VCaP (cell line): ENCODE measurements around the gene NPC1.

Experiments used
- H3K27ac ChIP-seq: fragments of 450-650 bp; 2 replicates; pipeline ENCODE4 v1.5.1; 2017
- TF ChIP-seq, protein P1 (sequence below): fragments of 450-650 bp; conservative IDR thresholded peaks from 2 replicates; pipeline ENCODE4 v1.5.1; 2017; ENCODE audit warnings: mild to moderate bottlenecking, moderate library complexity

The NPC1 gene

GRCh38 chr18:23556145-23556780 is 30.0 kb downstream of the NPC1 start:
- TF ChIP-seq, protein P1, sequence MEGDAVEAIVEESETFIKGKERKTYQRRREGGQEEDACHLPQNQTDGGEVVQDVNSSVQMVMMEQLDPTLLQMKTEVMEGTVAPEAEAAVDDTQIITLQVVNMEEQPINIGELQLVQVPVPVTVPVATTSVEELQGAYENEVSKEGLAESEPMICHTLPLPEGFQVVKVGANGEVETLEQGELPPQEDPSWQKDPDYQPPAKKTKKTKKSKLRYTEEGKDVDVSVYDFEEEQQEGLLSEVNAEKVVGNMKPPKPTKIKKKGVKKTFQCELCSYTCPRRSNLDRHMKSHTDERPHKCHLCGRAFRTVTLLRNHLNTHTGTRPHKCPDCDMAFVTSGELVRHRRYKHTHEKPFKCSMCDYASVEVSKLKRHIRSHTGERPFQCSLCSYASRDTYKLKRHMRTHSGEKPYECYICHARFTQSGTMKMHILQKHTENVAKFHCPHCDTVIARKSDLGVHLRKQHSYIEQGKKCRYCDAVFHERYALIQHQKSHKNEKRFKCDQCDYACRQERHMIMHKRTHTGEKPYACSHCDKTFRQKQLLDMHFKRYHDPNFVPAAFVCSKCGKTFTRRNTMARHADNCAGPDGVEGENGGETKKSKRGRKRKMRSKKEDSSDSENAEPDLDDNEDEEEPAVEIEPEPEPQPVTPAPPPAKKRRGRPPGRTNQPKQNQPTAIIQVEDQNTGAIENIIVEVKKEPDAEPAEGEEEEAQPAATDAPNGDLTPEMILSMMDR: no peak
- H3K27ac ChIP-seq: no peak overlapping the region

DNA sequence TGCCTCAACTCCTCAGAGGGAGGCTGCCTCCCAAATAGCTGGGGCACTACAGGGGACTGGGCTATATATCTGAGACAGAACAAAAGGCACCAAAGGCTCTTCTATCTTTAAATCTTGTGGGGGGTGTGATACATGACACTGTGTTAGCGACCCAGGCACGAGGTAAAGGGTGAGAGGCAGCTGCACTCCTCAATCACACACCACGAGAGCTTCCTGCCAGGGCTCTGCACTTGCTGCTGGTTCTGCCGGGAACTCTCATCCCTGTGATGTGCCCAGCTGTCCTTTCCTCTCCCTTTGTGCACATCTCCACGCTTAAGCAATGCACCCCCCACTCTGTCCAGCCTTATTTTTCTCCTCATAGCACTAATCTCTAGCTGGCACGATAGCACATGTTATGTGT is 32.4 kb downstream of the NPC1 start:
- TF ChIP-seq, protein P1: no peak
- no peak overlapping the region for H3K27ac ChIP-seq

GRCh38 chr18:23552505-23552904 is 33.8 kb downstream of the NPC1 start:
- H3K27ac ChIP-seq: no peak overlapping the region
- TF ChIP-seq, protein P1: no peak

- TF ChIP-seq, protein P1: no peak
- H3K27ac ChIP-seq: peak overlapping the region; percentile 46; the same call in 1 of the 2 replicates
These were observed 34.3 kb downstream of the NPC1 start for GRCh38 chr18:23551978-23552377.

- peak overlapping the region; percentile 46 for H3K27ac ChIP-seq
These were observed 35.4 kb downstream of the NPC1 start for GRCh38 chr18:23550898-23551297.

GRCh38 chr18:23548719-23549118 is 37.6 kb downstream of the NPC1 start:
- TF ChIP-seq, protein P1: no peak
- H3K27ac ChIP-seq: no peak overlapping the region

More at GRCh38 chr18:23550898-23551297, 35.4 kb downstream of the NPC1 start:
- TF ChIP-seq, protein P1: no peak

DNA sequence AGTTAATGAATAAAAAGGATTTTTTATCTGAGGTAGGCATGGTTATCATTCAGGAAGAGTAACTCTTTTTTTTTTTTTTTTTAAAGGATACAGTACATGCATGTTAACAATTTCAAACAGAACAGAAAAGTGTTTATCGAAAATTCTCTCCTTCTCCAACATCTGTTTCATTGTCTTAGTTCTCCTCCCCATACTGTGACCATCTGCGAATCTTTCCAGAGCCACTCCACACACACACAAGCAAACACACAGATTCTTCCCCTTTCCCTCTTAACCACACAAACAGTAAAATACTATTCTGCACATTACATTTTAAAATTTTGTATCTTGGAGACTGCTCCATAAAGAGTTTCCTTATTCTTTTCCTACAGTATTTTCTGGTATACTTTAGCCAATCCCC is 38.0 kb downstream of the NPC1 start:
- H3K27ac ChIP-seq: no peak overlapping the region
- TF ChIP-seq, protein P1: no peak
